DOHH2 (cell line): ENCODE data around the gene CSTB.

Experiments
- H3F3A ChIP-seq: fragments of 200-600 bp; sonication (generic), shearing (Covaris generic); 2 replicates; pipeline ENCODE4 v1.6.0; 2016; ENCODE audit warnings: antibody characterized with exemption, mild to moderate bottlenecking; ENCODE audit not compliant: control insufficient read depth, insufficient read depth
- H3K27ac ChIP-seq: fragments of 200-600 bp; sonication (generic); 2 replicates; pipeline ENCODE4 v1.5.1; 2014; ENCODE audit warnings: low read depth, mild to moderate bottlenecking, low read length, moderate library complexity
- H3K27me3 ChIP-seq: fragments of 200-600 bp; sonication (generic); 2 replicates; pipeline ENCODE4 v1.6.1; 2014; ENCODE audit warnings: mild to moderate bottlenecking, low read length, mixed read lengths; ENCODE audit not compliant: control insufficient read depth
- H3K36me3 ChIP-seq: fragments of 200-600 bp; sonication (generic); 2 replicates; pipeline ENCODE4 v1.6.1; 2014; ENCODE audit warnings: mild to moderate bottlenecking, low read length, moderate library complexity, mixed read lengths; ENCODE audit not compliant: control insufficient read depth
- H3K4me1 ChIP-seq: fragments of 200-600 bp; sonication (generic); 2 replicates; pipeline ENCODE4 v1.6.1; 2014; ENCODE audit warnings: mild to moderate bottlenecking, low read length, mixed read lengths; ENCODE audit not compliant: control insufficient read depth
- H3K4me2 ChIP-seq: fragments of 200-600 bp; sonication (generic); 2 replicates; pipeline ENCODE4 v1.6.0; 2014; ENCODE audit warnings: mild to moderate bottlenecking, low read length, moderate library complexity
- H3K4me3 ChIP-seq: fragments of 200-600 bp; sonication (generic); 2 replicates; pipeline ENCODE4 v1.5.1; 2014; ENCODE audit warnings: mild to moderate bottlenecking, low read length, mixed read lengths
- H3K79me2 ChIP-seq: fragments of 200-600 bp; sonication (generic); 2 replicates; pipeline ENCODE4 v1.6.1; 2014; ENCODE audit warnings: mild to moderate bottlenecking, low read length, mixed read lengths; ENCODE audit not compliant: control insufficient read depth
- H3K9me2 ChIP-seq: fragments of 200-600 bp; sonication (generic); replicated peaks from 2 replicates; pipeline ENCODE4 v1.6.1; 2014; ENCODE audit warnings: mild to moderate bottlenecking, low read length, mixed read lengths; ENCODE audit not compliant: control insufficient read depth
- H3K9me3 ChIP-seq: fragments of 200-600 bp; sonication (generic); 2 replicates; pipeline ENCODE4 v1.6.1; 2014; ENCODE audit warnings: antibody characterized with exemption, low read length, mixed read lengths; ENCODE audit not compliant: control insufficient read depth, insufficient read depth
- H4K20me1 ChIP-seq: fragments of 200-600 bp; sonication (generic); 2 replicates; pipeline ENCODE4 v1.6.0; 2014; ENCODE audit warnings: low read depth, mild to moderate bottlenecking, antibody characterized with exemption, low read length, moderate library complexity; ENCODE audit not compliant: control insufficient read depth, insufficient read depth
- EZH2phosphoT487 ChIP-seq: fragments of 200-600 bp; sonication (generic); IDR thresholded peaks from 2 replicates; pipeline ENCODE4 v1.6.1; 2017; ENCODE audit warnings: borderline replicate concordance, mild to moderate bottlenecking, antibody characterized with exemption, low read length, moderate library complexity, mixed read lengths
- TF ChIP-seq, protein P1 (sequence below): fragments of 200-600 bp; sonication (generic); IDR thresholded peaks from one replicate; pipeline ENCODE4 v1.5.1; 2014; ENCODE audit warnings: antibody characterized with exemption, mild to moderate bottlenecking, low read depth, low read length; ENCODE audit not compliant: poor library complexity, severe bottlenecking

The CSTB gene

GRCh38 chr21:43812957-43813655 is 37.0 kb upstream of the CSTB start:
- no peak overlapping the region for H3K27ac ChIP-seq
- H3K4me2 ChIP-seq = no peak overlapping the region
- H3K4me1 ChIP-seq = peaks cover 49% of the 10 kb centered on the region

GRCh38 chr21:43812139-43812821 is 36.2 kb upstream of the CSTB start:
- TF ChIP-seq, protein P1, sequence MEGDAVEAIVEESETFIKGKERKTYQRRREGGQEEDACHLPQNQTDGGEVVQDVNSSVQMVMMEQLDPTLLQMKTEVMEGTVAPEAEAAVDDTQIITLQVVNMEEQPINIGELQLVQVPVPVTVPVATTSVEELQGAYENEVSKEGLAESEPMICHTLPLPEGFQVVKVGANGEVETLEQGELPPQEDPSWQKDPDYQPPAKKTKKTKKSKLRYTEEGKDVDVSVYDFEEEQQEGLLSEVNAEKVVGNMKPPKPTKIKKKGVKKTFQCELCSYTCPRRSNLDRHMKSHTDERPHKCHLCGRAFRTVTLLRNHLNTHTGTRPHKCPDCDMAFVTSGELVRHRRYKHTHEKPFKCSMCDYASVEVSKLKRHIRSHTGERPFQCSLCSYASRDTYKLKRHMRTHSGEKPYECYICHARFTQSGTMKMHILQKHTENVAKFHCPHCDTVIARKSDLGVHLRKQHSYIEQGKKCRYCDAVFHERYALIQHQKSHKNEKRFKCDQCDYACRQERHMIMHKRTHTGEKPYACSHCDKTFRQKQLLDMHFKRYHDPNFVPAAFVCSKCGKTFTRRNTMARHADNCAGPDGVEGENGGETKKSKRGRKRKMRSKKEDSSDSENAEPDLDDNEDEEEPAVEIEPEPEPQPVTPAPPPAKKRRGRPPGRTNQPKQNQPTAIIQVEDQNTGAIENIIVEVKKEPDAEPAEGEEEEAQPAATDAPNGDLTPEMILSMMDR = no peak
- TF ChIP-seq EZH2phosphoT487 = no peak
- no peak overlapping the region for H3K4me3 ChIP-seq

More at GRCh38 chr21:43812957-43813655, 37.0 kb upstream of the CSTB start:
- Histone ChIP-seq H4K20me1 (peaks cover 9% of the 10 kb centered on the region; the same call in 1 of the 2 replicates), H3K9me2 (no peaks in the 10 kb centered on the region), H3K4me3 (no peak overlapping the region), H3K9me3 (no peaks in the 10 kb centered on the region), H3K79me2 (peaks cover 22% of the 10 kb centered on the region), H3K36me3 (0 out of 2 replicates have a peak, but pooled peaks cover 2% of the 10 kb centered on the region), H3K27me3 (no peaks in the 10 kb centered on the region), H3F3A (peaks cover 7% of the 10 kb centered on the region)
- TF ChIP-seq EZH2phosphoT487 = no peak

DNA sequence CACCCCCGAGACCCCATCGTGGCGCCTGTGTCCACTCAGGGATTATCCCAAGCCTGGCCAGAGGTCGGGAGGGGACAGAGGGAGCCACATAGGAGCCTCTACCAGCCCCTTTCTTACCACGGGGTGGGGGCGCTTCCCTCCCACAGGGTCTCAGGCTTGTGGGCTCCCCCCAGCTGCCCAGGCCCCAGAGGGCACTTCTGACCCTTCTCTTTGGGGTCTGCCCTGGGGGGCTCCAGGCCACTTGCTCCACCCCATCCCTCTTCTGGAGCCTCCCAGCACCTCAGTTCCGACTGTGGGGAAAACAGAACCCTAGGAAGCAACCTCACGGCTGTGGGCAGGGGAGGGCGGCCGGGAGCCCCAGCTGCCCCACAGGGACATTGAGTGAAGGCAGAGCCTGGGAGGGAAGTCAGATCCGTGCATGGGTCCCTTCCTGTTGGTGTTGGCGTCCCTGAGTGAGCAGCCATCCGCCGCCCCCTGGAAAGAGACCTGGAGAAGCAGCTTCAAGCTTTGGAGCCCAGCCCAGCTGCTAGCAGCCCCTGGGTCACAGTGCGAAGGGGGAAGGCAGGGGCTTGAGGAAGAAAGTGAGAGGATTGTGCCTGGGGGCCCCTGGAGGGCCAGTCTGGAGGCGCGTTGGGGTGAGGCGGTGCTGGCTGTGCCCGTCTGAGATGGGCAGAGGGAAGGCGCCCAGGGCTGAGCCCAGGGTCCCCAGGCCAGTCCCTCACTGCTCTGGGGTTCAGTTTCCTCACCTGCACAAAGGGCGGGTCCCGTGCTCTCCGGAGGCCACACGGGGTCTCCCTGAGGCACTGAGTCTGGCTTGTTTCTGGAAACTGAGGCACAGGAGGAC is 35.4 kb upstream of the CSTB start:
- Histone ChIP-seq H3K4me1 (peaks cover 49% of the 10 kb centered on the region), H3K27me3 (no peaks in the 10 kb centered on the region), H4K20me1 (peaks cover 9% of the 10 kb centered on the region; the same call in 1 of the 2 replicates), H3F3A (0 out of 2 replicates have a peak, but pooled peaks cover 8% of the 10 kb centered on the region), H3K4me3 (no peak overlapping the region), H3K79me2 (peaks cover 35% of the 10 kb centered on the region), H3K27ac (no peak overlapping the region), H3K9me2 (no peaks in the 10 kb centered on the region), H3K4me2 (peak overlapping the region; percentile 92), H3K36me3 (peaks cover 14% of the 10 kb centered on the region), H3K9me3 (no peaks in the 10 kb centered on the region)
- TF ChIP-seq, protein P1 = no peak
- no peak for TF ChIP-seq EZH2phosphoT487

More at GRCh38 chr21:43812139-43812821, 36.2 kb upstream of the CSTB start:
- H3K27ac ChIP-seq = no peak overlapping the region
- no peaks in the 10 kb centered on the region for H3K27me3 ChIP-seq
- 0 out of 2 replicates have a peak, but pooled peaks cover 6% of the 10 kb centered on the region for H3F3A ChIP-seq
- H3K4me1 ChIP-seq = peaks cover 49% of the 10 kb centered on the region
- H3K4me2 ChIP-seq = no peak overlapping the region
- H4K20me1 ChIP-seq = peaks cover 9% of the 10 kb centered on the region; the same call in 1 of the 2 replicates
- H3K9me3 ChIP-seq = no peaks in the 10 kb centered on the region
- no peaks in the 10 kb centered on the region for H3K9me2 ChIP-seq
- peaks cover 6% of the 10 kb centered on the region for H3K36me3 ChIP-seq
- peaks cover 28% of the 10 kb centered on the region for H3K79me2 ChIP-seq
